Neural progenitor cell (in vitro differentiated cells): ENCODE results near the gene AFF2. TPM values are rescaled to one million over a fixed set of nuclear protein-coding genes. Genes with fewer than 3 reads are reported as not detected.

ENCODE experiments used
- DNase-seq: peaks from one replicate; pipeline ENCODE4 v3.0.0-alpha.2; 2016; ENCODE audit warnings: low spot score
- H2AFZ ChIP-seq: fragments of 200-600 bp; sonication (generic); replicated peaks from 2 replicates; pipeline ENCODE4 v1.6.1; 2016; ENCODE audit warnings: antibody characterized with exemption
- H3F3A ChIP-seq: fragments of 200-600 bp; sonication (generic); 2 replicates; pipeline ENCODE4 v1.6.1; 2016; ENCODE audit warnings: antibody characterized with exemption, low read depth
- H3K27ac ChIP-seq: fragments of 200-600 bp; sonication (generic); 2 replicates; pipeline ENCODE4 v1.5.1; 2016; ENCODE audit warnings: mild to moderate bottlenecking
- H3K27me3 ChIP-seq: fragments of 200-600 bp; sonication (generic); 2 replicates; pipeline ENCODE4 v1.6.1; 2016; ENCODE audit warnings: mild to moderate bottlenecking, moderate library complexity
- H3K36me3 ChIP-seq: fragments of 200-600 bp; sonication (generic); 2 replicates; pipeline ENCODE4 v1.5.1; 2016
- H3K4me1 ChIP-seq: fragments of 200-600 bp; sonication (generic); 2 replicates; pipeline ENCODE4 v1.6.1; 2016; ENCODE audit warnings: mixed run types
- H3K4me2 ChIP-seq: fragments of 200-600 bp; sonication (generic); 2 replicates; pipeline ENCODE4 v1.6.1; 2016
- H3K4me3 ChIP-seq: fragments of 200-600 bp; sonication (generic); 2 replicates; pipeline ENCODE4 v1.5.1; 2016
- H3K79me2 ChIP-seq: fragments of 200-600 bp; sonication (generic); 2 replicates; pipeline ENCODE4 v1.6.1; 2016; ENCODE audit warnings: low read depth
- H3K9ac ChIP-seq: fragments of 200-600 bp; sonication (generic); 2 replicates; pipeline ENCODE4 v1.6.1; 2016
- H3K9me3 ChIP-seq: fragments of 200-600 bp; sonication (generic); 2 replicates; pipeline ENCODE4 v1.5.1; 2016; ENCODE audit warnings: low read depth
- H4K20me1 ChIP-seq: fragments of 200-600 bp; sonication (generic); 2 replicates; pipeline ENCODE4 v1.6.1; 2016; ENCODE audit warnings: low read depth
- H3K27ac Mint-ChIP-seq: 3 replicates; pipeline ENCODE4 v1.8.0; 2021; ENCODE audit warnings: mixed read lengths
- H3K27me3 Mint-ChIP-seq: 2 replicates; pipeline ENCODE4 v1.8.0; 2022; ENCODE audit warnings: low read depth, mild to moderate bottlenecking, inconsistent platforms, moderate library complexity, mixed read lengths; ENCODE audit not compliant: insufficient read depth
- H3K36me3 Mint-ChIP-seq: 3 replicates; pipeline ENCODE4 v1.8.0; 2021; ENCODE audit warnings: mixed read lengths
- H3K4me1 Mint-ChIP-seq: 3 replicates; pipeline ENCODE4 v1.8.0; 2021; ENCODE audit warnings: mixed read lengths
- H3K4me3 Mint-ChIP-seq: 3 replicates; pipeline ENCODE4 v1.8.0; 2021; ENCODE audit warnings: mild to moderate bottlenecking, moderate library complexity, mixed read lengths
- H3K9me3 Mint-ChIP-seq: 3 replicates; pipeline ENCODE4 v1.8.0; 2020; ENCODE audit warnings: mixed read lengths
- EZH2 ChIP-seq: fragments of 200-600 bp; sonication (generic); IDR thresholded peaks from 2 replicates; pipeline ENCODE4 v1.6.1; 2017; ENCODE audit warnings: antibody characterized with exemption, mild to moderate bottlenecking, moderate library complexity
- EZH2phosphoT487 ChIP-seq: fragments of 200-600 bp; sonication (generic); IDR thresholded peaks from 2 replicates; pipeline ENCODE4 v1.6.1; 2017; ENCODE audit warnings: antibody characterized with exemption
- total RNA-seq: library from RNA; depleted of rRNA; stranded (reverse); fragments of >200 nt; gene quantifications from 2 replicates; pipeline ENCODE4 v1.2.3, GENCODE V29; 2015; ENCODE audit warnings: low replicate concordance
- TF ChIP-seq, protein P1 (sequence below): fragments of 200-600 bp; sonication (generic); IDR thresholded peaks from 2 replicates; pipeline ENCODE4 v1.5.1; 2017; ENCODE audit warnings: antibody characterized with exemption, mild to moderate bottlenecking

Gene AFF2
- total RNA-seq, 1 donor from 2014 or later, result 13.5 TPM

DNA sequence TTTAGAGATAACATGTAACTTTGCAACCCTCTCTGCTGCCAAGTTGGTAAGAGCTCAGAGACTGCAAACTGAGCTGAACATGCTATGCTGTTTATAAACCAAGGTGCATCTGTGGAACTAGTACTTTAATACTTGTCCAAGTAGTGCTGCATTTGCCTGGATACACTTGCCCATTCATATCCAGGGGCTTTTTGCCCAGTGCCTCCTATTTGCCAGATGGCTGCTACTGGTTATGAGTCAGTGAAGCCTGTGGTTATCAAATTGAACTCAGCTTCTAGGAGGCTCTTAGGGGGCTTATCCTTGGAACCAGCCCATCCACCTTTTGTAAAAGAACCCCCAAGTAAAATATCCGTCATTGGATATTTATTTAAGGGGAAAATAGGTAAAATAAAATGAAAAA lies 79.6 kb downstream of the AFF2 start:
- no peaks in the 10 kb centered on the region for H3K9me3 ChIP-seq
- H3K4me1 Mint-ChIP-seq, result peaks cover 4% of the 10 kb centered on the region
- no peaks in the 10 kb centered on the region for H3K27me3 ChIP-seq
- H2AFZ ChIP-seq, result no peak overlapping the region
- DNase-seq, result no peak
- H3K9me3 Mint-ChIP-seq, result peaks cover 3% of the 10 kb centered on the region
- H3K27me3 Mint-ChIP-seq, result peaks cover 2% of the 10 kb centered on the region
- peaks cover 13% of the 10 kb centered on the region for H3F3A ChIP-seq
- H4K20me1 ChIP-seq, result no peaks in the 10 kb centered on the region
- no peaks in the 10 kb centered on the region for H3K36me3 ChIP-seq
- TF ChIP-seq, protein P1, sequence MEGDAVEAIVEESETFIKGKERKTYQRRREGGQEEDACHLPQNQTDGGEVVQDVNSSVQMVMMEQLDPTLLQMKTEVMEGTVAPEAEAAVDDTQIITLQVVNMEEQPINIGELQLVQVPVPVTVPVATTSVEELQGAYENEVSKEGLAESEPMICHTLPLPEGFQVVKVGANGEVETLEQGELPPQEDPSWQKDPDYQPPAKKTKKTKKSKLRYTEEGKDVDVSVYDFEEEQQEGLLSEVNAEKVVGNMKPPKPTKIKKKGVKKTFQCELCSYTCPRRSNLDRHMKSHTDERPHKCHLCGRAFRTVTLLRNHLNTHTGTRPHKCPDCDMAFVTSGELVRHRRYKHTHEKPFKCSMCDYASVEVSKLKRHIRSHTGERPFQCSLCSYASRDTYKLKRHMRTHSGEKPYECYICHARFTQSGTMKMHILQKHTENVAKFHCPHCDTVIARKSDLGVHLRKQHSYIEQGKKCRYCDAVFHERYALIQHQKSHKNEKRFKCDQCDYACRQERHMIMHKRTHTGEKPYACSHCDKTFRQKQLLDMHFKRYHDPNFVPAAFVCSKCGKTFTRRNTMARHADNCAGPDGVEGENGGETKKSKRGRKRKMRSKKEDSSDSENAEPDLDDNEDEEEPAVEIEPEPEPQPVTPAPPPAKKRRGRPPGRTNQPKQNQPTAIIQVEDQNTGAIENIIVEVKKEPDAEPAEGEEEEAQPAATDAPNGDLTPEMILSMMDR, result no peak
- no peak for TF ChIP-seq EZH2phosphoT487
- TF ChIP-seq EZH2, result no peak
- H3K4me3 Mint-ChIP-seq, result no peak overlapping the region
- no peaks in the 10 kb centered on the region for H3K79me2 ChIP-seq
- no peaks in the 10 kb centered on the region for H3K4me1 ChIP-seq
- no peak overlapping the region for H3K4me2 ChIP-seq
- no peaks in the 10 kb centered on the region for H3K36me3 Mint-ChIP-seq
- no peak overlapping the region for H3K9ac ChIP-seq
- no peak overlapping the region for H3K27ac ChIP-seq
- H3K27ac Mint-ChIP-seq, result no peak overlapping the region
- H3K4me3 ChIP-seq, result no peak overlapping the region

GRCh38 chrX:148582353-148582752 lies 81.9 kb downstream of the AFF2 start:
- Histone ChIP-seq H3K4me3 (no peak overlapping the region), H3K4me2 (no peak overlapping the region), H3K27ac (no peak overlapping the region), H3K9me3 (no peaks in the 10 kb centered on the region), H3K4me1 (no peaks in the 10 kb centered on the region), H3K9ac (no peak overlapping the region), H3F3A (peaks cover 13% of the 10 kb centered on the region), H3K36me3 (no peaks in the 10 kb centered on the region), H4K20me1 (no peaks in the 10 kb centered on the region), H3K79me2 (no peaks in the 10 kb centered on the region), H2AFZ (no peak overlapping the region), H3K27me3 (no peaks in the 10 kb centered on the region)
- TF ChIP-seq, protein P1, result no peak
- no peak for TF ChIP-seq EZH2phosphoT487
- TF ChIP-seq EZH2, result no peak
- no peaks in the 10 kb centered on the region for H3K27me3 Mint-ChIP-seq
- DNase-seq, result no peak
- H3K27ac Mint-ChIP-seq, result no peak overlapping the region
- H3K9me3 Mint-ChIP-seq, result peaks cover 3% of the 10 kb centered on the region
- no peak overlapping the region for H3K4me3 Mint-ChIP-seq
- H3K4me1 Mint-ChIP-seq, result no peaks in the 10 kb centered on the region
- H3K36me3 Mint-ChIP-seq, result no peaks in the 10 kb centered on the region

- no peak overlapping the region for H3K27ac ChIP-seq
- Mint-ChIP-seq H3K27me3 (no peaks in the 10 kb centered on the region), H3K4me1 (peaks cover 7% of the 10 kb centered on the region), H3K27ac (no peak overlapping the region), H3K36me3 (no peaks in the 10 kb centered on the region), H3K9me3 (no peaks in the 10 kb centered on the region), H3K4me3 (no peak overlapping the region)
- no peaks in the 10 kb centered on the region for H3K27me3 ChIP-seq
- H3F3A ChIP-seq, result no peaks in the 10 kb centered on the region
- H2AFZ ChIP-seq, result no peak overlapping the region
- no peak overlapping the region for H3K4me3 ChIP-seq
- H3K4me2 ChIP-seq, result no peak overlapping the region
- no peaks in the 10 kb centered on the region for H3K36me3 ChIP-seq
- H3K79me2 ChIP-seq, result no peaks in the 10 kb centered on the region
- peaks cover 9% of the 10 kb centered on the region for H3K9me3 ChIP-seq
- DNase-seq, result no peak
- H4K20me1 ChIP-seq, result no peaks in the 10 kb centered on the region
- peaks cover 12% of the 10 kb centered on the region for H3K4me1 ChIP-seq
- TF ChIP-seq EZH2 (no peak), EZH2phosphoT487 (no peak)
- TF ChIP-seq, protein P1, result no peak
- H3K9ac ChIP-seq, result no peak overlapping the region
Measured at GRCh38 chrX:148588649-148589310, 88.4 kb downstream of the AFF2 start.
